Gastroesophageal sphincter (tissue), 3 donors: ENCODE data around the gene GIMAP6.

ENCODE experiments used
- EP300 ChIP-seq: sonication (generic); formaldehyde crosslinking; IDR thresholded peaks from one replicate; pipeline ENCODE4 v1.6.1; 2017; ENCODE audit warnings: antibody characterized with exemption, mild to moderate bottlenecking
- POLR2A ChIP-seq, 2 donors: fragments of 450-650 bp; IDR thresholded peaks; one replicate each; pipeline ENCODE4 v1.6.1; 2017; ENCODE audit warnings: antibody characterized with exemption in 2 of 2, mild to moderate bottlenecking in 2 of 2, moderate library complexity in 1 of 2
- POLR2AphosphoS5 ChIP-seq: sonication (generic); formaldehyde crosslinking; IDR thresholded peaks from one replicate; pipeline ENCODE4 v1.6.1; 2017; ENCODE audit warnings: antibody characterized with exemption
- TF ChIP-seq, protein P1 (sequence below), 4 experiments: fragments of 200-600 bp in 2 of 4; fragments of 450-650 bp in 2 of 4; sonication (generic) in 1 of 4; IDR thresholded peaks; one replicate each; pipeline ENCODE4 v1.5.1; 2017 to 2019; ENCODE audit warnings: antibody characterized with exemption in 4 of 4, mild to moderate bottlenecking in 2 of 4, moderate library complexity in 2 of 4

DNA sequence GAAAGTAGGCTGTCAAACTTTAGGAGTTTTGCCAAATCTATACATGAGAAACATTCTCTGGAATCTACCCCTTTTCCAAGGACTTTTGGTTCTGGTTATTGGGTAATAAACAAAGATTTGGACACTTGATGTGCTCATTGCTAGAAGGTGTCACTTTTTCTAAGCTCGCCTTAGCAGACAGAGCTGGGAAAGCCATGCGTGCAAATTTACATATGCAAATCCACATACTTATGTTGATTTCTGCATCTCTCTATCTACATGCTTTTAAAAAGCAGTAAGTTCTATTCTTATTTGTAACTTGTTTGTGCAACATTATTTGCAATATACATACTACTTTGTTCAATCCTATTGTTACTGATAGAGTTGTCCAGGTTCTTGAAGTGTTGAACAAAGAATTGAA lies 22.5 kb upstream of the GIMAP6 start:
- TF ChIP-seq, protein P1, sequence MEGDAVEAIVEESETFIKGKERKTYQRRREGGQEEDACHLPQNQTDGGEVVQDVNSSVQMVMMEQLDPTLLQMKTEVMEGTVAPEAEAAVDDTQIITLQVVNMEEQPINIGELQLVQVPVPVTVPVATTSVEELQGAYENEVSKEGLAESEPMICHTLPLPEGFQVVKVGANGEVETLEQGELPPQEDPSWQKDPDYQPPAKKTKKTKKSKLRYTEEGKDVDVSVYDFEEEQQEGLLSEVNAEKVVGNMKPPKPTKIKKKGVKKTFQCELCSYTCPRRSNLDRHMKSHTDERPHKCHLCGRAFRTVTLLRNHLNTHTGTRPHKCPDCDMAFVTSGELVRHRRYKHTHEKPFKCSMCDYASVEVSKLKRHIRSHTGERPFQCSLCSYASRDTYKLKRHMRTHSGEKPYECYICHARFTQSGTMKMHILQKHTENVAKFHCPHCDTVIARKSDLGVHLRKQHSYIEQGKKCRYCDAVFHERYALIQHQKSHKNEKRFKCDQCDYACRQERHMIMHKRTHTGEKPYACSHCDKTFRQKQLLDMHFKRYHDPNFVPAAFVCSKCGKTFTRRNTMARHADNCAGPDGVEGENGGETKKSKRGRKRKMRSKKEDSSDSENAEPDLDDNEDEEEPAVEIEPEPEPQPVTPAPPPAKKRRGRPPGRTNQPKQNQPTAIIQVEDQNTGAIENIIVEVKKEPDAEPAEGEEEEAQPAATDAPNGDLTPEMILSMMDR (IDR thresholded peaks at IDR 0.05) = no peak
- no peak for TF ChIP-seq POLR2A (IDR thresholded peaks at IDR 0.05)
- no peak for TF ChIP-seq POLR2AphosphoS5
- no peak for TF ChIP-seq EP300
